ENCODE measurements around the gene SULT2B1. TPM values are rescaled to one million over a fixed set of nuclear protein-coding genes. Genes with fewer than 3 reads are reported as not detected.

Gene SULT2B1
- polyA plus RNA-seq, 1 donor from 2014 or later, result not detected

DNA sequence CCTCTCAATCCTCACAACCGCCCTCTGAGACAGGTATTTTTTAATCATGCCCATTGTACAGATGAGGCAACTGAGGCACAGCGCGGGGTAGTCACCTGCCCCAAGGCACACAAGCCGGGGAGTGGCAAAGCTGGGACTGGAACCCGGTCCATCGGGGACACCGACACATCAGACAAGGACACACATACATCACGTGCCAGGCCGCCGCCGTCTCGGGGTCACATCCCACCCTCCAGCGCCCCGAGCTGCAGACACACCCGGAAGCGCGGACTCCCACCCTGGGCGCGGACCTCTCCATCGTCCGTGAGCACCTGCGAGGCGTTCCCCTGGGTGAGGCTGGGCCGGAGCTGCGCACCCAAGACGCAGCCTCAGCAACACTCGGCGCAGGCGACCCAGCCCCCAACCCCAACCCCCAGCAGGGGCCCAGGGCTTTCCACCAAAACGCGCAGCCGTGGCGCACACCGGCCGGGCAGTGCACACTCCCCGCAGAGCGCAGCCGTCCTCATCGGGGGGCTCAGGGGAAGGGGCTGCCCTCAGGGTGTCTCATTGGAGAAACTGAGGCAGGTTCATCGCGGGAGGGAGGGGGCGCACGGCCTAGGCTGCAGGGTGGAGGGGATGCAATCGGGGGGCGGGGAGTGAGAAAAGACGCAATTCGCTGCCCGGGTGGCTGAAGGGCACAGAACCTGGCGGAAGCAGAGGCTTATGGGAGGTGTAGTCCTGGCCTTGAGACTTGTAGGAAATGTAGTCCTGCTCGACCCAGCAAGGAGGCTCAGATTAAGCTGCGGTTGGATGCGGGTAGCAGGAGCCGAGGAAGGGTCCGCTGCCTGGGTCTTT is 38.5 kb upstream of the SULT2B1 start:
- Histone ChIP-seq H3K9me3 (ENCODE audit: low read length) (no peaks in the 10 kb centered on the region), H4K20me1 (ENCODE audit: insufficient read depth) (no peaks in the 10 kb centered on the region), H3K4me2 (ENCODE audit: low read length) (peak overlapping the region; percentile 53), H3K27ac (ENCODE audit: low read length) (peak overlapping the region; percentile 94), H3F3A (ENCODE audit: insufficient read depth, low read length, poor library complexity, severe bottlenecking) (no peaks in the 10 kb centered on the region), H3K9ac (ENCODE audit: low read length) (peak overlapping the region; percentile 94), H3K79me2 (replicated peaks; ENCODE audit: insufficient read depth, low read length) (peaks cover 10% of the 10 kb centered on the region), H3K36me3 (ENCODE audit: insufficient read depth, low read length) (no peaks in the 10 kb centered on the region), H3K27me3 (ENCODE audit: insufficient read depth, low read depth, low read length) (no peaks in the 10 kb centered on the region), H2AFZ (ENCODE audit: low read depth, low read length) (peak overlapping the region; percentile 98), H3K4me3 (ENCODE audit: low read length) (peak overlapping the region; percentile 74), H3K9me2 (ENCODE audit: insufficient read depth, low read length) (no peaks in the 10 kb centered on the region)
- peak; percentile 28 for TF ChIP-seq RAD21 (conservative IDR thresholded peaks at IDR 0.05)
- peak; percentile 23 for TF ChIP-seq TAF1 (IDR thresholded peaks at IDR 0.05; ENCODE audit: low read depth)
- TF ChIP-seq EP300 (conservative IDR thresholded peaks at IDR 0.05; ENCODE audit: poor library complexity, severe bottlenecking), result no peak
- peak; percentile 77 for TF ChIP-seq POLR2AphosphoS5 (IDR thresholded peaks at IDR 0.05)
- TF ChIP-seq REST (IDR thresholded peaks at IDR 0.05; ENCODE audit: borderline replicate concordance), result peak; percentile 21
- no peak for TF ChIP-seq CTCF (IDR thresholded peaks at IDR 0.05; ENCODE audit: poor library complexity, severe bottlenecking)
- no peak for TF ChIP-seq EZH2 (IDR thresholded peaks at IDR 0.05; ENCODE audit: borderline replicate concordance, insufficient read depth, low read length, poor library complexity, severe bottlenecking)
- peak; percentile 32 for TF ChIP-seq MXI1 (conservative IDR thresholded peaks at IDR 0.05; ENCODE audit: poor library complexity, severe bottlenecking)
- TF ChIP-seq SMC3 (conservative IDR thresholded peaks at IDR 0.05; ENCODE audit: poor library complexity), result no peak

- no peaks in the 10 kb centered on the region for H3F3A ChIP-seq (ENCODE audit: insufficient read depth, low read length, poor library complexity, severe bottlenecking)
- H3K9me3 ChIP-seq (ENCODE audit: low read length), result no peaks in the 10 kb centered on the region
- peak overlapping the region; percentile 94 for H3K27ac ChIP-seq (ENCODE audit: low read length)
- no peak overlapping the region for H3K4me2 ChIP-seq (ENCODE audit: low read length)
- no peaks in the 10 kb centered on the region for H3K27me3 ChIP-seq (ENCODE audit: insufficient read depth, low read depth, low read length)
- peaks cover 10% of the 10 kb centered on the region for H3K79me2 ChIP-seq (replicated peaks; ENCODE audit: insufficient read depth, low read length)
- H3K9me2 ChIP-seq (ENCODE audit: insufficient read depth, low read length), result no peaks in the 10 kb centered on the region
- TF ChIP-seq TAF1 (IDR thresholded peaks at IDR 0.05; ENCODE audit: low read depth), result no peak
- no peak for TF ChIP-seq EP300 (conservative IDR thresholded peaks at IDR 0.05; ENCODE audit: poor library complexity, severe bottlenecking)
- no peak for TF ChIP-seq CTCF (IDR thresholded peaks at IDR 0.05; ENCODE audit: poor library complexity, severe bottlenecking)
- no peak for TF ChIP-seq REST (IDR thresholded peaks at IDR 0.05; ENCODE audit: borderline replicate concordance)
- no peak for TF ChIP-seq POLR2AphosphoS5 (IDR thresholded peaks at IDR 0.05)
- TF ChIP-seq EZH2 (IDR thresholded peaks at IDR 0.05; ENCODE audit: borderline replicate concordance, insufficient read depth, low read length, poor library complexity, severe bottlenecking), result no peak
- no peak for TF ChIP-seq MXI1 (conservative IDR thresholded peaks at IDR 0.05; ENCODE audit: poor library complexity, severe bottlenecking)
- TF ChIP-seq SMC3 (conservative IDR thresholded peaks at IDR 0.05; ENCODE audit: poor library complexity), result no peak
- TF ChIP-seq RAD21 (conservative IDR thresholded peaks at IDR 0.05), result no peak
- peak overlapping the region; percentile 74 for H3K4me3 ChIP-seq (ENCODE audit: low read length)
- no peaks in the 10 kb centered on the region for H4K20me1 ChIP-seq (ENCODE audit: insufficient read depth)
- H3K36me3 ChIP-seq (ENCODE audit: insufficient read depth, low read length), result no peaks in the 10 kb centered on the region
- peak overlapping the region; percentile 94 for H3K9ac ChIP-seq (ENCODE audit: low read length)
- H2AFZ ChIP-seq (ENCODE audit: low read depth, low read length), result peak overlapping the region; percentile 98
These were observed 37.9 kb upstream of the SULT2B1 start for GRCh38 chr19:48514123-48514458.

Data from neural cell (in vitro differentiated cells).